ENCODE results near the gene TPP2. TPM values are rescaled to one million over a fixed set of nuclear protein-coding genes. Genes with fewer than 3 reads are reported as not detected.

TPP2 gene
- total and polyA plus RNA-seq, 9 of the 15 experiments (the other 6 are each of a cell fraction or from before 2014, with no cell fraction given) = 18.8 to 87.7 (median 55.9) TPM

DNA sequence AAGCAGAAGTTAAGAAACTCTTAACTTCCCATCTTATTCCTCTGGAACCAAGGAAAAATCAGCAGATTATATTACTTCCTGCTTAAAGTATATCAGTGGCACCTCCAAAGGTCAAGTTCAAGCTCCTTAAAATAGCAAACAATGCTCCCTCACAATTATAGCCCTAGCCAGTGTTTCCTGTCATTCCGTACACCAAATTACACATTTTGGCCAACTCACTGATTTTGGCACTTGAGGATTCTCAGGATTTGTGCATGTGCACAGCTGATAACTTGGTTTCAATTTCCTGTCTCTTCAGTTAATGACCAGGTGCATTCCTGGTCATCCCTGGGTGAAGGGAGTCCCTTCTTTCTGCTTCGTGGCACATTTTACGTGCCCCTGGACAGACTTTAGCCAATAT, 42.0 kb downstream of the TPP2 start:
- POLR2A ChIA-PET = no interaction called here
- no peaks in the 10 kb centered on the region for H3K79me2 ChIP-seq (ENCODE audit: control insufficient read depth, insufficient read depth, low read length)
- no peaks in the 10 kb centered on the region for H3K9me1 ChIP-seq (ENCODE audit: control insufficient read depth, insufficient read depth, low read length)
- no peak overlapping the region for H3K27ac ChIP-seq (ENCODE audit: extremely low read depth, low read depth, low read length)
- H3K27me3 ChIP-seq (ENCODE audit: control insufficient read depth in 2 of 2, insufficient read depth in 2 of 2, low read length in 2 of 2) = no peaks in the 10 kb centered on the region
- H2AFZ ChIP-seq (ENCODE audit: low read depth, low read length) = no peak overlapping the region
- H3K4me1 ChIP-seq (replicated peaks in 1 of 2; ENCODE audit: control insufficient read depth in 2 of 2, insufficient read depth in 2 of 2, low read length in 2 of 2) = no peaks in the 10 kb centered on the region
- no TSS peak for BruUV-seq (replicated peaks)
- in situ Hi-C loops (cut with MboI) = no loop called here
- intact Hi-C loops (cut with micrococcal nuclease) = no loop called here
- TF ChIP-seq CSDE1 (IDR thresholded peaks at IDR 0.05) (no peak), RUNX1 (IDR thresholded peaks at IDR 0.05; ENCODE audit: low read depth) (no peak), ATF7 (IDR thresholded peaks at IDR 0.05) (no peak), ZNF408 (CRISPR knock-in tag; IDR thresholded peaks at IDR 0.05; ENCODE audit: low read depth) (no peak), KDM4B (IDR thresholded peaks at IDR 0.05; ENCODE audit: borderline replicate concordance in 2 of 2, low read depth in 1 of 2) (no peak), ZNF395 (CRISPR knock-in tag; IDR thresholded peaks at IDR 0.05) (no peak)
- H3K4me2 ChIP-seq (ENCODE audit: insufficient read depth, low read length) = no peak overlapping the region
- ATAC-seq (no peak), DNase-seq (ENCODE audit: extremely low read depth in 1 of 4, low spot score in 3 of 4) (no peak), FAIRE-seq (no peak)
- H4K20me1 ChIP-seq (replicated peaks; ENCODE audit: control insufficient read depth, insufficient read depth, low read length) = no peaks in the 10 kb centered on the region
- WGBS (ENCODE audit: insufficient coverage, low coverage, missing lambda C conversion rate) = 98% methylated on average over 3 of the region's 3 CpGs
- CTCF ChIA-PET (ENCODE audit: low intra/inter-chr PET ratio) = no interaction called here
- H3K9ac ChIP-seq (ENCODE audit: insufficient read depth in 1 of 2, low read depth in 2 of 2, low read length in 2 of 2) = no peak overlapping the region
- no peak overlapping the region for H3K4me3 ChIP-seq
- H3K36me3 ChIP-seq (ENCODE audit: control insufficient read depth, insufficient read depth, low read length) = peaks cover 95% of the 10 kb centered on the region
- no peaks in the 10 kb centered on the region for H3K9me3 ChIP-seq (replicated peaks; ENCODE audit: control insufficient read depth, insufficient read depth, low read depth, low read length)

All from K562 (cell line).